Stimulated activated CD8-positive, alpha-beta memory T cell treated with anti-CD3 and anti-CD28 coated beads, Interleukin-4, amount 100 ng/mL, for 1 hour (primary cell): ENCODE results near the gene NLGN2.

Source experiments
- DNase-seq, 2 donors: peaks; one replicate each; pipeline ENCODE4 v3.0.0-alpha.2; 2020; ENCODE audit warnings: low read depth in 2 of 2, low spot score in 1 of 2

Gene NLGN2

GRCh38 chr17:7463372-7463846, 55.8 kb downstream of the NLGN2 start:
- DNase-seq = no peak

DNA sequence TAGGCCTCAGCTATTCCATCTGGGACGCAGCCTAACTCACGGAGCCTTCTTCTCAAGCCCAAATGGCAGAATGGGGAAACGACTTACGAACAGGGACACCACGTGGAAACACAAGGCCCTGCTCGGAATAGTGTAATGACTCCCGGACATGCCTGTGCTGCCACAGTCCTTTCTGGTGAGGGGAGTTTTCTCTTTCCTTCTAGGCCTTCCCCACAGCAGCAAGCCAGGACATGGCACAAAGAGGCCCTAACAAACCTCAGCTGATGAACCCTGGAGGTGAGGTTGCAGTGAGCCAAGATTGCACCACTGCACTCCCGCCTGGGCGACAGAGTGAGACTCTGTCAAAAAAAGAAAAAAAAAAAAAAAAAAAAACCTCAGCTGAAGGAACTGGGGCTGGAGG, 56.4 kb downstream of the NLGN2 start:
- no peak for DNase-seq

GRCh38 chr17:7465597-7466275, 58.1 kb downstream of the NLGN2 start:
- no peak for DNase-seq

DNA sequence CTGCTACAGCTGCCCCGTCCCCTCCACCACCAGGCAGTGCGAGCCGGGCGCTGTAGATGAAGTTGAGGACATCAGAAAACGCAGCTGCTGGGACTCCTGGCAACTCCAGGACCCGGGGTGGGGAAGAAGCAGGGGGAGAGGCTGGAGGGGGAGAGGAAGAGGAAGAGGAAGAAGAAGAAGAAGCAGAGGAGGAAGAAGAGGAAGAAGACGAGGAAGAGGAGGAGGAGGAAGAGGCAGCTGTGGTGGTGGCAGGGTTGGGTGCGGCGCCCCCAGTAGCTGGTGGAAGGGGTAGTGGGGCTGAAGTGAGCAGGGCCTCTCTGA, 58.6 kb downstream of the NLGN2 start:
- DNase-seq = no peak

GRCh38 chr17:7466639-7467341, 59.1 kb downstream of the NLGN2 start:
- no peak for DNase-seq

DNA sequence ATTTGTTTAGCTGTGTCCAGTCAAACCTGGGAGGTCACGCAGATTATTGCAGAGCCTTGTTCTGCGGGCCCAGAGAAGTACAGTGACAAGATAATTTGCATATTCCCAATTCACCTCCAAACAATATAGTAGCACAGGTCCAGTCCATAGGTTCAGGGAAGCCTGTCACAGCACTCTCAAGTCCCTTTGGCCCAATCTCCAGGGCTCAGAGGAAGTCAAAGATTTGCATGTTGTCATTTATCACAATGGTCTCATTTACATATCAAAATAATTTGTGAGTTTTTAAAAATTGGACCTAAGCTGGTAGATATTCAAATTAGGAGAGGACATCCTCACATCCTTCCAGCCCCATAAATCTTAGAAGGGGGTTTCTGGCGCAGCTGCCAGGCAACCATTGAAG, 59.9 kb downstream of the NLGN2 start:
- DNase-seq = no peak

GRCh38 chr17:7468290-7468689, 60.6 kb downstream of the NLGN2 start:
- DNase-seq = no peak

- DNase-seq = no peak
These were observed 61.3 kb downstream of the NLGN2 start for GRCh38 chr17:7468804-7469389.
